HepG2 (cell line): ENCODE measurements around the gene TCERG1L. TPM values are rescaled to one million over a fixed set of nuclear protein-coding genes. Genes with fewer than 3 reads are reported as not detected.

Source experiments
- ATAC-seq: fragments of 200-7000 bp; cut with Tn5 transposase; 3 replicates; pipeline ENCODE4 v1.9.1; 2020; ENCODE audit warnings: mild to moderate bottlenecking, moderate library complexity
- BruUV-seq: library from RNA; stranded (reverse); fragments of 400-500 nt; replicated peaks from 2 replicates; lab custom pipeline; 2021; lab: Mats Ljungman, UMichigan
- CTCF ChIA-PET: fragments of 300-600 bp; formaldehyde crosslinking; extraction: SDS; loops from one replicate; lab custom pipeline; 2021; ENCODE audit warnings: low total read pairs, inconsistent platforms, low intra/inter-chr PET ratio; lab: Yijun Ruan, JAX
- POLR2A ChIA-PET: fragments of 350-600 bp; sonication (Branson Sonifier 250); formaldehyde crosslinking; loops from one replicate; lab custom pipeline; 2020; ENCODE audit warnings: antibody characterized with exemption, inconsistent platforms; lab: Yijun Ruan, JAX
- DNase-seq: peaks from one replicate; pipeline ENCODE4 v3.0.0-alpha.2; 2015; ENCODE audit warnings: low spot score
- FAIRE-seq: peaks from 3 replicates; lab custom pipeline; 2011; peaks lifted over from hg19 to GRCh38; lab: Jason Lieb, UNC
- H2AFZ ChIP-seq: one replicate; pipeline ENCODE4 v1.6.1; 2011; ENCODE audit warnings: low read length, inconsistent platforms
- H3K27ac ChIP-seq: fragments of 300-600 bp; 3 replicates; pipeline ENCODE4 v1.8.0; 2011; ENCODE audit warnings: mixed run types, mild to moderate bottlenecking, mixed read lengths, low read length, inconsistent platforms; ENCODE audit not compliant: insufficient read depth; ENCODE audit errors: extremely low read length
- H3K27me3 ChIP-seq, 2 experiments: fragments of 200-600 bp in 1 of 2; 2 replicates in 1 of 2; 3 replicates in 1 of 2; pipeline versions ENCODE4 v1.6.0 to v1.8.0; 2011; ENCODE audit warnings: low read length in 2 of 2, mild to moderate bottlenecking in 2 of 2, moderate library complexity in 2 of 2, inconsistent platforms in 1 of 2; ENCODE audit not compliant: insufficient read depth in 2 of 2, control insufficient read depth in 1 of 2
- H3K36me3 ChIP-seq, 2 experiments: fragments of 200-600 bp in 1 of 2; replicated peaks in 1 of 2; 2 replicates in 1 of 2; 3 replicates in 1 of 2; pipeline versions ENCODE4 v1.5.1 to v1.8.0; 2011; ENCODE audit warnings: low read length in 2 of 2, inconsistent platforms in 1 of 2; ENCODE audit not compliant: insufficient read depth in 2 of 2, control insufficient read depth in 1 of 2
- H3K4me1 ChIP-seq: 2 replicates; pipeline ENCODE4 v1.5.1; 2012; ENCODE audit warnings: low read length, inconsistent platforms; ENCODE audit not compliant: insufficient read depth
- H3K4me2 ChIP-seq: 2 replicates; pipeline ENCODE4 v1.6.0; 2011; ENCODE audit warnings: low read depth, low read length, inconsistent platforms
- H3K4me3 ChIP-seq, 3 experiments: fragments of 200-600 bp in 1 of 3; sonication (generic), shearing (Covaris generic) in 1 of 3; replicated peaks in 1 of 3; 2 replicates each; pipeline ENCODE4 v1.5.1; 2011 to 2016; ENCODE audit warnings: low read length in 3 of 3, inconsistent platforms in 2 of 3, low read depth in 2 of 3, mild to moderate bottlenecking in 2 of 3, control low read depth in 1 of 3, mixed read lengths in 1 of 3; ENCODE audit not compliant: insufficient read depth in 1 of 3
- H3K79me2 ChIP-seq: one replicate; pipeline ENCODE4 v1.6.1; 2011; ENCODE audit warnings: low read length, inconsistent platforms; ENCODE audit not compliant: insufficient read depth
- H3K9ac ChIP-seq: 2 replicates; pipeline ENCODE4 v1.6.0; 2011; ENCODE audit warnings: mild to moderate bottlenecking, low read depth, low read length, inconsistent platforms; ENCODE audit not compliant: insufficient read depth
- H3K9me3 ChIP-seq: 2 replicates; pipeline ENCODE4 v1.5.1; 2012; ENCODE audit warnings: mild to moderate bottlenecking, low read length
- H4K20me1 ChIP-seq: 2 replicates; pipeline ENCODE4 v1.6.0; 2011; ENCODE audit warnings: inconsistent platforms, mild to moderate bottlenecking, low read length, moderate library complexity; ENCODE audit not compliant: insufficient read depth
- ATF1 ChIP-seq: IDR thresholded peaks from 2 replicates; pipeline ENCODE4 v1.6.1; 2016; ENCODE audit warnings: mild to moderate bottlenecking, control low read depth
- BRD4 ChIP-seq: sonication (generic); formaldehyde crosslinking; IDR thresholded peaks from 2 replicates; pipeline ENCODE4 v1.4.0; 2020; ENCODE audit warnings: missing genetic modification reagents
- CBX5 ChIP-seq: sonication (generic); formaldehyde crosslinking; IDR thresholded peaks from 2 replicates; pipeline ENCODE4 v1.4.0; 2020; ENCODE audit warnings: missing genetic modification reagents, borderline replicate concordance
- CREBL2 ChIP-seq: sonication (generic); formaldehyde crosslinking; IDR thresholded peaks from 2 replicates; pipeline ENCODE4 v1.8.1; 2023; ENCODE audit warnings: missing genetic modification reagents, mild to moderate bottlenecking, borderline replicate concordance
- FLYWCH1 ChIP-seq: sonication (generic); formaldehyde crosslinking; IDR thresholded peaks from 2 replicates; pipeline ENCODE4 v1.8.1; 2023; ENCODE audit warnings: mild to moderate bottlenecking, missing genetic modification reagents
- HDAC6 ChIP-seq: fragments of 200-600 bp; sonication (generic); IDR thresholded peaks from 2 replicates; pipeline ENCODE4 v1.7.0; 2017; ENCODE audit warnings: mild to moderate bottlenecking, antibody characterized with exemption, low read length, low read depth
- HOXA5 ChIP-seq: sonication (generic); formaldehyde crosslinking; IDR thresholded peaks from 2 replicates; pipeline ENCODE4 v1.4.0; 2020; ENCODE audit warnings: missing genetic modification reagents
- KLF11 ChIP-seq: IDR thresholded peaks from 2 replicates; pipeline ENCODE4 v1.6.1; 2016; ENCODE audit warnings: missing compliant biosample characterization
- PBX3 ChIP-seq: sonication (generic); formaldehyde crosslinking; IDR thresholded peaks from 2 replicates; pipeline ENCODE4 v1.8.1; 2023; ENCODE audit warnings: missing genetic modification reagents, inconsistent platforms, borderline replicate concordance
- POGZ ChIP-seq: sonication (generic); formaldehyde crosslinking; IDR thresholded peaks from 2 replicates; pipeline ENCODE4 v1.4.0; 2020; ENCODE audit warnings: mild to moderate bottlenecking, missing genetic modification reagents
- RELA ChIP-seq: sonication (generic); formaldehyde crosslinking; IDR thresholded peaks from 2 replicates; pipeline ENCODE4 v1.4.0; 2020; ENCODE audit warnings: missing genetic modification reagents
- TCF12 ChIP-seq, 2 experiments: fragments of 450-650 bp in 1 of 2; sonication (generic) in 1 of 2; formaldehyde crosslinking in 1 of 2; IDR thresholded peaks; 2 replicates each; pipeline versions ENCODE4 v1.6.1 to v1.8.0; 2017 to 2022; ENCODE audit warnings: antibody characterized with exemption in 1 of 2, mild to moderate bottlenecking in 1 of 2, missing genetic modification reagents in 1 of 2, moderate library complexity in 1 of 2
- TFAP4 ChIP-seq: sonication (generic); IDR thresholded peaks from 2 replicates; pipeline ENCODE4 v1.6.1; 2016; ENCODE audit warnings: low read depth, borderline replicate concordance
- ZBTB46 ChIP-seq: sonication (generic); formaldehyde crosslinking; IDR thresholded peaks from 2 replicates; pipeline ENCODE4 v1.4.0; 2020; ENCODE audit warnings: mild to moderate bottlenecking, missing genetic modification reagents, borderline replicate concordance
- ZNF569 ChIP-seq: sonication (generic); formaldehyde crosslinking; IDR thresholded peaks from 2 replicates; pipeline ENCODE4 v1.5.0; 2020; ENCODE audit warnings: mild to moderate bottlenecking, missing genetic modification reagents, moderate library complexity, borderline replicate concordance
- ZNF781 ChIP-seq: sonication (generic); formaldehyde crosslinking; IDR thresholded peaks from 2 replicates; pipeline ENCODE4 v1.5.1; 2020; ENCODE audit warnings: borderline replicate concordance, mild to moderate bottlenecking, missing genetic modification reagents; ENCODE audit errors: not compliant biosample characterization
- WGBS: methylation state at CpG from one replicate; pipeline ENCODE4 v1.1.6; 2017; ENCODE audit warnings: low lambda C conversion rate; 5-methylcytosine and 5-hydroxymethylcytosine counted together
- in situ Hi-C: cut with HindIII; loops from 2 replicates; pipeline ENCODE4 v1.10.0; 2017; ENCODE audit warnings: low pct_unique_long_range_greater_than_20kb; ENCODE audit not compliant: extremely low pct_ligation_motif_present
- intact Hi-C: fragments of 100-400 bp; cut with micrococcal nuclease; formaldehyde crosslinking; loops from one replicate; pipeline ENCODE4 v1.10.0; 2022; ENCODE audit not compliant: unreplicated experiment
- polyA plus RNA-seq, 8 experiments: library from polyadenylated mRNA; depleted of rRNA in 3 of 8; stranded (reverse) in 7 of 8; unstranded in 1 of 8; fragments of >200 nt; fragmentation: Illumina TruSeq in 4 of 8; extraction: Trizol in 4 of 8; gene quantifications; 2 replicates each; pipeline versions ENCODE4 v1.2.1 to v1.2.3, GENCODE V29; 2011 to 2016; ENCODE audit warnings: low read depth in 4 of 8, missing spikeins in 1 of 8, mixed read lengths in 1 of 8; ENCODE audit not compliant: insufficient read depth in 1 of 8
- total RNA-seq, 5 experiments: library from RNA; depleted of rRNA; stranded (reverse); fragments of >200 nt; fragmentation: Illumina TruSeq; extraction: Trizol; gene quantifications; 2 replicates each; pipeline ENCODE4 v1.2.3, GENCODE V29; 2016; ENCODE audit warnings: low read depth in 1 of 5

The TCERG1L gene
- total and polyA plus RNA-seq, 2 of the 13 experiments (the other 11 are each of a cell fraction or from before 2014, with no cell fraction given): not detected

- no peak overlapping the region for H3K4me3 ChIP-seq
- FAIRE-seq (no peak), ATAC-seq (no peak), DNase-seq (no peak)
- peaks cover 3 to 57% of the 10 kb centered on the region in 2 experiments; a peak in 4 of 5 replicates for H3K27me3 ChIP-seq
- H3K79me2 ChIP-seq: no peaks in the 10 kb centered on the region
- in situ Hi-C loops: no loop called here
- H3K9me3 ChIP-seq: no peaks in the 10 kb centered on the region
- TF ChIP-seq POGZ (no peak), ZBTB46 (no peak), BRD4 (CRISPR knock-in tag) (no peak), HDAC6 (no peak), KLF11 (CRISPR knock-in tag) (no peak), RELA (CRISPR knock-in tag) (no peak)
- CTCF ChIA-PET: no interaction called here
- no peaks in the 10 kb centered on the region for H3K4me1 ChIP-seq
- no peak overlapping the region for H3K27ac ChIP-seq
- no peak overlapping the region for H3K4me2 ChIP-seq
- BruUV-seq: no TSS peak
- intact Hi-C loops: no loop called here
- WGBS: 31% methylated on average over 7 of the region's 11 CpGs
- no peaks in the 10 kb centered on the region for H4K20me1 ChIP-seq
- no peak overlapping the region for H2AFZ ChIP-seq
- H3K36me3 ChIP-seq: no peaks in the 10 kb centered on the region
- no peak overlapping the region for H3K9ac ChIP-seq
- POLR2A ChIA-PET: no interaction called here
Observed at GRCh38 chr10:131259535-131259934, 52.0 kb downstream of the TCERG1L start.

GRCh38 chr10:131258256-131258655 lies 53.3 kb downstream of the TCERG1L start:
- in situ Hi-C loops: no loop called here
- FAIRE-seq: no peak
- TF ChIP-seq CREBL2 (CRISPR knock-in tag) (no peak), ZNF569 (no peak), ATF1 (CRISPR knock-in tag) (no peak), CBX5 (CRISPR knock-in tag) (no peak), ZNF781 (CRISPR knock-in tag) (no peak), TCF12 (IDR thresholded peaks at IDR 0.05) (no peak), TCF12 (CRISPR knock-in tag; IDR thresholded peaks at IDR 0.05) (no peak), TFAP4 (no peak), FLYWCH1 (CRISPR knock-in tag) (no peak), PBX3 (CRISPR knock-in tag) (no peak), HOXA5 (CRISPR knock-in tag) (no peak)
- Histone ChIP-seq H3K4me1 (no peaks in the 10 kb centered on the region), H3K27me3 (peaks cover 2 to 56% of the 10 kb centered on the region in 2 experiments; a peak in 4 of 5 replicates), H3K9me3 (no peaks in the 10 kb centered on the region), H3K36me3 (no peaks in the 10 kb centered on the region), H3K9ac (no peak overlapping the region), H3K27ac (no peak overlapping the region), H3K79me2 (no peaks in the 10 kb centered on the region), H3K4me3 (no peak overlapping the region), H4K20me1 (no peaks in the 10 kb centered on the region), H2AFZ (no peak overlapping the region), H3K4me2 (no peak overlapping the region)
- ChIA-PET CTCF (no interaction called here), POLR2A (no interaction called here)
- 20% methylated on average over 5 of the region's 9 CpGs for WGBS
- no peak for DNase-seq
- intact Hi-C loops: no loop called here
- no TSS peak for BruUV-seq
- ATAC-seq: no peak
